T-helper 1 cell (primary cell): ENCODE data around the gene PARD3B.

Source experiments
- DNase-seq, 5 donors: peaks; one replicate each; pipeline ENCODE4 v3.0.0-alpha.2; 2012 to 2020

The PARD3B gene

DNA sequence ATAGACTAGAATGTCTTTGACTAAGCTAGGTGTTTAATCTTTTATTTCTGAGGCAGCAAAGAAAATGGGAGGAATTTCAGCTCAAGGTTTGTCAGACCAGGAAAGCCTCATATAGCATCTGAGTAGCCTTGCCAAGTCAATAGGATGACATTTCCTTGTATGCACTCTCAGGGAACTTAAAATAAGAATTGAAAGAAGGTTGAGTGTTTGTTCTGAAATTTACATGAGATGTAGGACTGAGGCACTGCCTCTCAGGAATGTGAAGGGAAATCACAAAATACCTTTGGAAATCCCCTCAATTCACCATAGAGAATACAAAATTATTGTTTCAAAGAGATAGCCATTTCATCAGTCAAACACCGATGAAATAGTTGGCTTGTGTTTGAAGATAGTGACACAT is 745.0 kb downstream of the PARD3B start:
- no peak for DNase-seq

DNA sequence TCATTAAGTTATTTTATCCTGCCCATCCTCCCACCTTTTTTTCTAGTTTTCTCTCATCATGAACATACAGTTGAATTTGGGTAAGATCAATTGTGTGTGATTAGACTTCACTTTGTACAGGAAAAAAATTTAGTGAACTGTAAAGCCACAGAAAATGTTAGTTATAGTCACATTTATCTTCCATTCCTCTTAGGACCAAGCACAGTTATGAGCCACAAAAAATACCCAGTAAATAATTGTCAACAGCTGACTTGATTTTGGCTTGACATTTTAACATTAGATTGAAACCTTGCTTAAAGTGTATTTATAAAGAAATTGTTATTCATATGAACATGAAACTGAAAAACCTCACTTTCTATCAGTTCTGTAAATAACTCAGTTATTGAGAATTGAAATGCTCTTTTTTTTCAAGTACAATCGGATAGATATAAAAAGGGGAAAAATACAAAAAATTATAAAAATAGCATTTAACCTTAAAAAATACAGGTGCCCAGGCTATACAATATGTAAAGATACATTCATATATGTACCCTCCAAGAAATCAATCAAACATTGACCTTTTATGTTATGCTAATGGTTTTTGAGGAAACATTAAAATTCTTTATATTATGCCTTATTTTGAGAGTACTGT is 747.5 kb downstream of the PARD3B start:
- DNase-seq, result no peak

- DNase-seq, result no peak
Measured at GRCh38 chr2:205293559-205293958, 748.3 kb downstream of the PARD3B start.

DNA sequence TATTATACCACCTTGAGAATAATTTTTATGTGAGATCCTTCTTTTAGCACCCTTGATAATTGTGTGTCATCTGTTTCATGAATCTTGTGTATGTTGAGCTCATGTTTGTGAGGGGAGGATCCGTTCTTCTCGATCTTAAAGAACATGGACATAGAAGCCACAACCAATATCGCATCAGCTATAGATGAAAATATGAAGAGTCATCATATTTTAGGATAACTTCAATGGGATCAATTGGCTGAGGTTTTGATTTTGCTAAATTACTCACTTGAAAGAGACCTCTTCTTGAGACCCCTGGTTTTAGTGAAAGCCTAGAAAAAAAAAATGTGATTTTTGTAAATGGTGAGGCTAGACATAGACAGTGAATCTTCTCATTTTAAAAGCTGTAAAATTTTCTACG is 751.7 kb downstream of the PARD3B start:
- no peak for DNase-seq

GRCh38 chr2:205297368-205297767 is 752.1 kb downstream of the PARD3B start:
- no peak for DNase-seq

DNA sequence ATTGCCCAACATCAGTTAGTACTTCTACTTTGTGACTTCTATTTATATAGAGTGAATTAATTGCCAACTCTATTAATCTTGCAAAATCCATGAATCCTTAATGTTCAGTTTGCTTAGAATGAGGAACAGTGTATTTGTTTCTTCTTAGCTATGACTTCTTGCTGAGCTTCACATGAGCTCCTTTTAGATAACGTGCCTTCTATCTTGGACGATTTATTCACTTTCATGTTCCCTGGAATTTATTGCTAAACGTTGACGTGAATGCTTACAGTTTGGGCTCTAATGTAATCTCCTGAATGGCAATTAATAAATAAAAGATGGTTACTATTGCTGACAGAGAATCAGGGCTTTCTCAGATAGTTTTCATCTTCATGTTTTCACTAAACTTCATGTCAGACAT is 752.6 kb downstream of the PARD3B start:
- DNase-seq, result no peak

- DNase-seq, result no peak
Measured at GRCh38 chr2:205311201-205311600, 765.9 kb downstream of the PARD3B start.

DNA sequence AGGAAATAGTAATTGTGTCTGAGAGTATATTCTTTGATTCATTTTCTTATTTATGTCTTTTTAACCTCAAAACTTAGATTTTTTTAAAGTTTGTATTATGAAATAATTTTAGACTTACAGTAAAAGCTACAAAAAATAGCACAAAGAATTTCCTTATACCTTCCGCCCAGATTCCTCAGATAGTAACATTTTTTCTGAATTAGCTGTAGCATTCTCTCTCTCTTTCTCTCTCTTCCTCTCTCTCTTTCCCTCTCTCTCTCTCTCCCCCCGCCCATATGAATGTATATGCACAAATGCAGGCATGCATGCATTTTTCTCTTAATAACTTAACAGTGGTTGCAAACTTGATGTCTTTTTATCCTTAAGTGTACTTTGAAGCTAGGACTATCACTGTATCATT is 776.0 kb downstream of the PARD3B start:
- no peak for DNase-seq

DNA sequence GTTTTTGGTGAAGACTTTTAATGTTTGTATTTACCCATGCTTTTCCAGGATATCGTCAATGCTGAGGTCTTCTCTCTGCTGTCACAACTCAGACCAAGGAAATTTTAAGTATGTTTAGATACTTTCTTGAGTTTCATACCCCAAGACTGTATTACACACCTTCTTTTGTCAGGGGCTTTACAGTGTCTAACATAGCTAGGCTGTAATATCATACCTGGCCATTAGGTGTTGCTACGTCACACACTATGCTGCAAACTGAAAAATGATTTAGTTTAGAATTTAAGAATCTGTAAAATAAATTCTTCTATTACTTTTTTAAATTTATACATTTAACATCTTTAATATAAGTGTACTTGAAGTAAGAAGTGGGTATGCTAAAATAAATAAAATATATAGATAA is 778.7 kb downstream of the PARD3B start:
- no peak for DNase-seq

- DNase-seq, result no peak
Measured at GRCh38 chr2:205324355-205324754, 779.1 kb downstream of the PARD3B start.

DNA sequence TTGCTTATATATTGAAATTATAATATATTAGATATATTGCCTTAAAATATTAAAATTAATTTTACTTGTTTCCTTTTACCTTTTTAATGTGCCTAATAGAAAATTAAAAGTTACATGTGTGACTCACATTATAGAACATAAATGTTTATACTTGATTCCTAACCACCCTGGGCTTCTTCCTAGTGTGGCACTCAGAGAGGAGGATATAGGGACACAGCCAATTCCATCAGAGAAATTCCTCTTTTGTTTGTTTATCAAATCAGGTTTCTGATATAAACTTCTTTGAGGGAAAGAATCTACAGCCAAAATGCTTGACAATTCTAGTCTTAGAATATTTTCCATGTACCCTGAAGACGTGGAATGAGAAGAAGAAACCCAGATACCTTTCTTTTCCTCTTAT is 788.1 kb downstream of the PARD3B start:
- no peak for DNase-seq

- no peak for DNase-seq
Measured at GRCh38 chr2:205337274-205337673, 792.0 kb downstream of the PARD3B start.

DNA sequence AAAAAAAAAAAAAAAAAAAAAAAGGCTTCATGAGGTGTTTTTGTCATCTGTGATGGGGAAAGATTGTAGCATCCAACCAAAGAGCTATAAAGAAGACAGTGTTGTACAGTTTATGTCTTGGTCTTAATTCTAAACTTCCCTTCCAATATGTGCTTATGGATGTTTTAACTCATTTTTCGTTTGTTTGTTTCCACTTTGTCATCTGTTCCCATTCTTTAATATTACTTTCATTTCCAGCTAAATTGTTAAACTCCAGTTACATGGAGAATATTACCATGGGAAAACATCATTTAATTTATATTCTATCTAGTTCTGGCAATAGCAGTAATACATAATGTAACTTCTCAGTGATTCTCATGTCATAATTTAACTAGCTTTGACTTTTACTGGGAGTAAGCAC is 792.9 kb downstream of the PARD3B start:
- DNase-seq, result no peak

- DNase-seq, result no peak
Measured at GRCh38 chr2:205343103-205343502, 797.8 kb downstream of the PARD3B start.

GRCh38 chr2:205346649-205347048 is 801.4 kb downstream of the PARD3B start:
- no peak for DNase-seq

- no peak for DNase-seq
Measured at GRCh38 chr2:205347899-205348298, 802.6 kb downstream of the PARD3B start.

DNA sequence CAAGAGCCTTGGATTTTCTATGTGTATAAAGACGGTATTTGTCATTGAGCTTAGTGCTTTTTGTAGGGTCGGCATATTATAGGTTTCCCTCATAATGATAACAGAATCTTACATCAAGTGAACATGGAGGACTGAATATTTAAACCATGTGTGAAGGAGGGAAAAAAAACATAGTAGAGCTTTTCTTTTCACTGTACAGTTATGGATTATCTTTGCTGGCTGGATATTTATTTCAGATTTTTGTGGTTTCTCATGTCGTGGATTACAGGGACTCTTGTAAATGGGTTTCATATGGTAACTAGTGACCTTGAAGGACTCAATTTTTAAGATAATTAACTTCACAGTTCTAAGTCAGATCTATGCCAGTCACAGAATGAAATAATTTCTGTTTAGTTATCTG is 806.8 kb downstream of the PARD3B start:
- no peak for DNase-seq

DNA sequence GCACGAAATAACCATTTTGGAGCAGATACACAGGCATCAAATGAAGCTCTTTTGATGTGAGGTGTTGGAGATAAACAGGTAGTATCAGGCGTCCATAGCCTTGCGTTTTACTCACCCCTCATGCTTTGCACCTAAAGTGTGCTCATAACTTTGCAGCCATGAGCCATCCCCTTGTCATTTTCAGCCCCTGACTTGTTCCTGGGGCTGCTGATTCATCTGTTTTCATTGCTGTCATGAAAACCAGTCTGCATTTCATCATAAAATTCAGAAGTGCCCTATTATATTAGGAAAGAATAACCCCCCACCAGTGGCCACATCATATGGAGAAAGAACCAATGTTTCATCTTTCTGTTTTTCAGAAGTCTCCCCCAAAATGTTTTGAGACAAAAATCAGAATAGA is 807.3 kb downstream of the PARD3B start:
- no peak for DNase-seq

DNA sequence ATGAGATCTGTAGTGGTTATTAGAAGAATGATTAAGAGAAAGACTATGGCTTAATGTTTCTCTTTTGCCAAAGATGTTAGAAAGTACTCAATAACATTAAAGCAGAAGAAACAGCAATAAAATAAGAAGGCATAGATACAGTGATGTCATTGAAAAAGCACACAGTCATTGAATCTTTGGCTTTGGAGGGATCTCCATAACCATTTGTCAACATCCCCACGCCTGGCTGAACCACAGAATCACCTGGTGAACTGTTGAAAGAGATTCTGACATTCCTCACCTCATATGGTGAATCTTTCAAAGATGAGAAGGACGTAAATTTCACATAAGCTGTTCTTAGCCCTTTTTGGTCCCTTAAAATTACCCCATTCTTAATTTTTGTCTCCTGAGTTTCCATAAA is 812.5 kb downstream of the PARD3B start:
- DNase-seq, result no peak

- no peak for DNase-seq
Measured at GRCh38 chr2:205358351-205358815, 813.1 kb downstream of the PARD3B start.

DNA sequence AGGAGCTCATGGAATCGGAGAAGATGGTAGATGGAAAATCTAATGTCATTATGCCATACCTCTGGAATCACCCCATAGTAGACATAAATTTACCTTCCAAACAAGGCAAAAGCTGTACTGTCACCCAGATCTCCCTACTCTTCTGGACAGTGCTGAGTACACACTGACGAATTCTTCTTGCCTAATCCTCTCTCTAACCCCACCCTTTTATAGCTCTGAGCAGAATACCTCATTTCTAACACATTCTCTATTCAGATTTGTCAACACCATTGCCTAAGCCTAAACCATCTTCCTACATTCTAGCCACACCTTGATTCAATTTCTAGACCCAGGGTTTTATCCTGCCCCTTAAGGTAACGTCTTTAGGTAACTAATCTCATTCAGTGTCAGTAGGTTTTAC is 816.0 kb downstream of the PARD3B start:
- DNase-seq, result no peak

GRCh38 chr2:205361970-205362369 is 816.7 kb downstream of the PARD3B start:
- DNase-seq, result no peak

- DNase-seq, result no peak
Measured at GRCh38 chr2:205364261-205364660, 819.0 kb downstream of the PARD3B start.

GRCh38 chr2:205366336-205367060 is 821.2 kb downstream of the PARD3B start:
- DNase-seq, result no peak
